ENCODE results near the gene RADIL.

The RADIL gene

GRCh38 chr7:4919969-4920766 lies 36.7 kb upstream of the RADIL start:
- H3K4me2 ChIP-seq (ENCODE audit: low read length): no peak overlapping the region

DNA sequence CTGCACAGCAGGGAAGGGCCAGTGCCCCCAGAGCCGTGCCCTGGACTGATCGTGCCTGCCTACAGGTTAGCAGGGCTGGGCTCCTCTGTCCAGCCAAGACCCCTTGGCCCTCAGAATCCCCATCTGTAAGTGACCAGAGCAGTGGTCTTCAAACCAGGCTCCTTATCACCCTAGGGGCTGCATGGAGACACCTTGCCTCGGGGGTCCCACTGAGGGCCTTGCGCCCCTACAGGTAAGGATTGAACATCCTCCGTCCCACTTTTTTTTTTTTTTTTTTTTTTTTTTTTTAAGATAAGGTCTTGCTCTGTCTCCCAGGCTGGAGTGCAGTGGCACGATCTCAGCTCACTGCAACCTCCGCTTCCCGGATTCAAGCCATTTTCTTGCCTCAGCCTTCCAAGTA lies 32.6 kb upstream of the RADIL start:
- no peaks in the 10 kb centered on the region for H3K27me3 ChIP-seq (ENCODE audit: low read depth, low read length)
- no peaks in the 10 kb centered on the region for H3K4me1 ChIP-seq (ENCODE audit: low read length)
- H3K79me2 ChIP-seq (ENCODE audit: low read length): no peaks in the 10 kb centered on the region
- no peaks in the 10 kb centered on the region for H3K9me3 ChIP-seq (ENCODE audit: insufficient read depth, low read length)
- TF ChIP-seq EZH2phosphoT487 (IDR thresholded peaks at IDR 0.05; ENCODE audit: low read depth): no peak
- no peak for TF ChIP-seq CTCF (IDR thresholded peaks at IDR 0.05; ENCODE audit: low read depth, low read length)
- H3K9ac ChIP-seq (ENCODE audit: low read length): no peak overlapping the region
- no peak overlapping the region for H3K27ac ChIP-seq (ENCODE audit: low read length)
- H2AFZ ChIP-seq (ENCODE audit: low read depth, low read length): no peak overlapping the region
- no peak overlapping the region for H3K4me2 ChIP-seq (ENCODE audit: low read length)
- H4K20me1 ChIP-seq (ENCODE audit: insufficient read depth, low read length): no peaks in the 10 kb centered on the region
- no peak overlapping the region for H3K4me3 ChIP-seq (ENCODE audit: low read length)
- H3K36me3 ChIP-seq (replicated peaks; ENCODE audit: low read depth, low read length): no peaks in the 10 kb centered on the region

More at GRCh38 chr7:4919969-4920766, 36.7 kb upstream of the RADIL start:
- TF ChIP-seq EZH2phosphoT487 (IDR thresholded peaks at IDR 0.05; ENCODE audit: low read depth): no peak
- no peak for TF ChIP-seq CTCF (IDR thresholded peaks at IDR 0.05; ENCODE audit: low read depth, low read length)
- Histone ChIP-seq H3K9ac (ENCODE audit: low read length) (no peak overlapping the region), H3K36me3 (replicated peaks; ENCODE audit: low read depth, low read length) (no peaks in the 10 kb centered on the region), H2AFZ (ENCODE audit: low read depth, low read length) (no peak overlapping the region), H3K4me1 (ENCODE audit: low read length) (no peaks in the 10 kb centered on the region), H3K27ac (ENCODE audit: low read length) (no peak overlapping the region), H3K27me3 (ENCODE audit: low read depth, low read length) (no peaks in the 10 kb centered on the region), H3K4me3 (ENCODE audit: low read length) (no peak overlapping the region), H3K79me2 (ENCODE audit: low read length) (no peaks in the 10 kb centered on the region), H3K9me3 (ENCODE audit: insufficient read depth, low read length) (no peaks in the 10 kb centered on the region), H4K20me1 (ENCODE audit: insufficient read depth, low read length) (no peaks in the 10 kb centered on the region)

GRCh38 chr7:4911111-4911828 lies 27.8 kb upstream of the RADIL start:
- TF ChIP-seq CTCF (IDR thresholded peaks at IDR 0.05; ENCODE audit: low read depth, low read length) (no peak), EZH2phosphoT487 (IDR thresholded peaks at IDR 0.05; ENCODE audit: low read depth) (no peak)
- H2AFZ ChIP-seq (ENCODE audit: low read depth, low read length): no peak overlapping the region
- H3K4me2 ChIP-seq (ENCODE audit: low read length): no peak overlapping the region
- no peaks in the 10 kb centered on the region for H3K27me3 ChIP-seq (ENCODE audit: low read depth, low read length)
- H3K9me3 ChIP-seq (ENCODE audit: insufficient read depth, low read length): no peaks in the 10 kb centered on the region
- H4K20me1 ChIP-seq (ENCODE audit: insufficient read depth, low read length): no peaks in the 10 kb centered on the region
- H3K4me3 ChIP-seq (ENCODE audit: low read length): no peak overlapping the region
- no peak overlapping the region for H3K27ac ChIP-seq (ENCODE audit: low read length)
- no peaks in the 10 kb centered on the region for H3K79me2 ChIP-seq (ENCODE audit: low read length)
- no peak overlapping the region for H3K9ac ChIP-seq (ENCODE audit: low read length)
- no peaks in the 10 kb centered on the region for H3K4me1 ChIP-seq (ENCODE audit: low read length)
- H3K36me3 ChIP-seq (replicated peaks; ENCODE audit: low read depth, low read length): no peaks in the 10 kb centered on the region

- no peaks in the 10 kb centered on the region for H3K9me3 ChIP-seq (ENCODE audit: insufficient read depth, low read length)
- no peaks in the 10 kb centered on the region for H3K36me3 ChIP-seq (replicated peaks; ENCODE audit: low read depth, low read length)
- no peak overlapping the region for H3K4me2 ChIP-seq (ENCODE audit: low read length)
- no peak overlapping the region for H3K27ac ChIP-seq (ENCODE audit: low read length)
- TF ChIP-seq CTCF (IDR thresholded peaks at IDR 0.05; ENCODE audit: low read depth, low read length) (no peak), EZH2phosphoT487 (IDR thresholded peaks at IDR 0.05; ENCODE audit: low read depth) (no peak)
- no peak overlapping the region for H3K9ac ChIP-seq (ENCODE audit: low read length)
- no peak overlapping the region for H2AFZ ChIP-seq (ENCODE audit: low read depth, low read length)
- no peaks in the 10 kb centered on the region for H3K79me2 ChIP-seq (ENCODE audit: low read length)
- no peaks in the 10 kb centered on the region for H3K27me3 ChIP-seq (ENCODE audit: low read depth, low read length)
- no peaks in the 10 kb centered on the region for H4K20me1 ChIP-seq (ENCODE audit: insufficient read depth, low read length)
- H3K4me1 ChIP-seq (ENCODE audit: low read length): no peaks in the 10 kb centered on the region
- H3K4me3 ChIP-seq (ENCODE audit: low read length): no peak overlapping the region
Observed at GRCh38 chr7:4906682-4907081, 23.2 kb upstream of the RADIL start.

Measured in OCI-LY3 (cell line).